Mesenchymal stem cell (in vitro differentiated cells and primary cell): ENCODE results near the gene CRYL1.

Experiments
- DNase-seq: peaks from one replicate; pipeline ENCODE4 v3.0.0-alpha.2; 2013
- H2AFZ ChIP-seq: one replicate; pipeline ENCODE4 v1.6.1; 2013; ENCODE audit warnings: low read depth, mild to moderate bottlenecking, control low read depth, inconsistent platforms, low read length, moderate library complexity
- H2AK5ac ChIP-seq: 2 replicates; pipeline ENCODE4 v1.6.1; 2013; ENCODE audit warnings: low read length, moderate library complexity, mild to moderate bottlenecking, inconsistent platforms; ENCODE audit not compliant: severe bottlenecking
- H2BK120ac ChIP-seq: one replicate; pipeline ENCODE4 v1.6.1; 2013; ENCODE audit warnings: low read depth, mild to moderate bottlenecking, inconsistent platforms, low read length, moderate library complexity
- H2BK12ac ChIP-seq, 2 experiments: one replicate each; pipeline ENCODE4 v1.6.1; 2013; ENCODE audit warnings: inconsistent platforms in 2 of 2, low read length in 2 of 2, mild to moderate bottlenecking in 2 of 2, moderate library complexity in 2 of 2, control low read depth in 1 of 2
- H2BK15ac ChIP-seq: one replicate; pipeline ENCODE4 v1.6.1; 2013; ENCODE audit warnings: mild to moderate bottlenecking, low read depth, inconsistent platforms; ENCODE audit not compliant: poor library complexity, severe bottlenecking
- H2BK5ac ChIP-seq: 2 replicates; pipeline ENCODE4 v1.6.1; 2013; ENCODE audit warnings: low read depth, mild to moderate bottlenecking, low read length, control low read depth, inconsistent platforms; ENCODE audit not compliant: poor library complexity, severe bottlenecking
- H3K14ac ChIP-seq, 2 experiments: one replicate each; pipeline ENCODE4 v1.6.1; 2013; ENCODE audit warnings: inconsistent platforms in 2 of 2, low read length in 2 of 2, control low read depth in 1 of 2, mild to moderate bottlenecking in 1 of 2, moderate library complexity in 1 of 2
- H3K18ac ChIP-seq, 2 experiments: one replicate each; pipeline ENCODE4 v1.6.1; 2013; ENCODE audit warnings: inconsistent platforms in 2 of 2, low read length in 2 of 2, control low read depth in 1 of 2, low read depth in 1 of 2, mild to moderate bottlenecking in 1 of 2
- H3K23ac ChIP-seq, 2 experiments: one replicate each; pipeline ENCODE4 v1.6.1; 2013; ENCODE audit warnings: inconsistent platforms in 2 of 2, low read length in 2 of 2, mild to moderate bottlenecking in 2 of 2, moderate library complexity in 2 of 2, control low read depth in 1 of 2
- H3K27ac ChIP-seq: 2 replicates; pipeline ENCODE4 v1.5.1; 2013; ENCODE audit warnings: mild to moderate bottlenecking, moderate library complexity, low read length, control low read depth, inconsistent platforms; ENCODE audit not compliant: poor library complexity, severe bottlenecking
- H3K27me3 ChIP-seq, 2 experiments: 2 replicates each; pipeline versions ENCODE4 v1.6.1 to v1.7.0; 2013; ENCODE audit warnings: low read length in 2 of 2, mild to moderate bottlenecking in 2 of 2, moderate library complexity in 2 of 2, control low read depth in 1 of 2, inconsistent platforms in 1 of 2; ENCODE audit not compliant: control insufficient read depth in 1 of 2, insufficient read depth in 1 of 2
- H3K36me3 ChIP-seq, 2 experiments: 2 replicates each; pipeline versions ENCODE4 v1.6.1 to v1.7.0; 2013; ENCODE audit warnings: low read length in 2 of 2, control low read depth in 1 of 2, inconsistent platforms in 1 of 2, low read depth in 1 of 2, mild to moderate bottlenecking in 1 of 2; ENCODE audit not compliant: insufficient read depth in 2 of 2, control insufficient read depth in 1 of 2
- H3K4ac ChIP-seq, 2 experiments: one replicate each; pipeline ENCODE4 v1.6.1; 2013; ENCODE audit warnings: inconsistent platforms in 2 of 2, low read length in 2 of 2, mild to moderate bottlenecking in 2 of 2, moderate library complexity in 2 of 2, control low read depth in 1 of 2, low read depth in 1 of 2
- H3K4me1 ChIP-seq: 2 replicates; pipeline ENCODE4 v1.6.1; 2013; ENCODE audit warnings: low read depth, low read length, control low read depth; ENCODE audit not compliant: control insufficient read depth, insufficient read depth
- H3K4me2 ChIP-seq: 2 replicates; pipeline ENCODE4 v1.6.1; 2013; ENCODE audit warnings: low read length, mild to moderate bottlenecking, inconsistent platforms; ENCODE audit not compliant: poor library complexity, severe bottlenecking
- H3K4me3 ChIP-seq, 2 experiments: 2 replicates each; pipeline versions ENCODE4 v1.5.1 to v1.7.0; 2013; ENCODE audit warnings: low read length in 2 of 2, mild to moderate bottlenecking in 2 of 2, control low read depth in 1 of 2, low read depth in 1 of 2; ENCODE audit not compliant: insufficient read depth in 1 of 2
- H3K79me1 ChIP-seq: replicated peaks from 2 replicates; pipeline ENCODE4 v1.6.1; 2013; ENCODE audit warnings: mild to moderate bottlenecking, control low read depth, low read length, inconsistent platforms; ENCODE audit not compliant: poor library complexity, severe bottlenecking
- H3K9ac ChIP-seq: 2 replicates; pipeline ENCODE4 v1.7.0; 2013; ENCODE audit warnings: mild to moderate bottlenecking, low read length, moderate library complexity
- H3K9me3 ChIP-seq: 2 replicates; pipeline ENCODE4 v1.7.0; 2013; ENCODE audit warnings: mild to moderate bottlenecking, low read length; ENCODE audit not compliant: control insufficient read depth
- H4K8ac ChIP-seq: one replicate; pipeline ENCODE4 v1.6.1; 2013; ENCODE audit warnings: inconsistent platforms, mild to moderate bottlenecking, low read length, moderate library complexity
- H4K91ac ChIP-seq: one replicate; pipeline ENCODE4 v1.6.1; 2013; ENCODE audit warnings: mild to moderate bottlenecking, low read length, inconsistent platforms
- WGBS: methylation state at CpG from one replicate; pipeline ENCODE4 v1.1.7; 2013; ENCODE audit warnings: mixed read lengths; 5-methylcytosine and 5-hydroxymethylcytosine counted together

The CRYL1 gene

GRCh38 chr13:20519875-20520274, 5.8 kb downstream of the CRYL1 start:
- Histone ChIP-seq H2BK120ac (no peak overlapping the region), H2BK5ac (no peak overlapping the region), H3K4me1 (peaks cover 14% of the 10 kb centered on the region), H3K9ac (no peak overlapping the region), H3K14ac (no peak overlapping the region), H4K91ac (no peak overlapping the region), H3K4ac (no peak overlapping the region), H3K36me3 (no peaks in the 10 kb centered on the region), H3K27ac (peak overlapping the region; percentile 59), H3K79me1 (peaks cover 27% of the 10 kb centered on the region), H2BK12ac (no peak overlapping the region), H3K23ac (no peak overlapping the region), H3K9me3 (no peaks in the 10 kb centered on the region), H3K18ac (no peak overlapping the region), H2AK5ac (no peak overlapping the region), H3K4me3 (no peak overlapping the region), H2AFZ (no peak overlapping the region), H3K4me2 (no peak overlapping the region), H2BK15ac (no peak overlapping the region), H4K8ac (no peak overlapping the region), H3K27me3 (no peaks in the 10 kb centered on the region)
- DNase-seq: no peak
- WGBS: 71% methylated on average over 1 of the region's 1 CpG

- H3K9ac ChIP-seq: no peak overlapping the region
Measured at GRCh38 chr13:20518660-20519100, 7.0 kb downstream of the CRYL1 start.

GRCh38 chr13:20514866-20515265, 10.8 kb downstream of the CRYL1 start:
- Histone ChIP-seq H4K91ac (no peak overlapping the region), H2BK15ac (no peak overlapping the region), H3K9me3 (no peaks in the 10 kb centered on the region), H3K18ac (no peak overlapping the region), H3K9ac (no peak overlapping the region), H2AFZ (no peak overlapping the region), H3K36me3 (peaks cover 6 to 29% of the 10 kb centered on the region in 2 experiments), H3K4me2 (no peak overlapping the region), H4K8ac (no peak overlapping the region), H2AK5ac (no peak overlapping the region), H2BK12ac (no peak overlapping the region), H3K14ac (no peak overlapping the region), H3K4me3 (no peak overlapping the region), H2BK5ac (no peak overlapping the region), H3K27me3 (no peaks in the 10 kb centered on the region), H3K4ac (no peak overlapping the region), H3K27ac (no peak overlapping the region), H3K23ac (no peak overlapping the region), H2BK120ac (no peak overlapping the region), H3K4me1 (peaks cover 1% of the 10 kb centered on the region), H3K79me1 (peaks cover 17% of the 10 kb centered on the region)
- DNase-seq: no peak
- 94% methylated on average over 2 of the region's 2 CpGs for WGBS

More at GRCh38 chr13:20518660-20519100, 7.0 kb downstream of the CRYL1 start:
- H2BK12ac ChIP-seq: no peak overlapping the region
- H2AFZ ChIP-seq: no peak overlapping the region
- no peaks in the 10 kb centered on the region for H3K36me3 ChIP-seq
- H3K4me1 ChIP-seq: peaks cover 11% of the 10 kb centered on the region
- H3K14ac ChIP-seq: no peak overlapping the region
- H2BK15ac ChIP-seq: no peak overlapping the region
- no peaks in the 10 kb centered on the region for H3K9me3 ChIP-seq
- no peak overlapping the region for H3K18ac ChIP-seq
- H2BK5ac ChIP-seq: no peak overlapping the region
- no peak for DNase-seq
- H3K4me3 ChIP-seq: peak overlapping the region in 1 of 2 experiments; percentile 28
- 88% methylated on average over 7 of the region's 7 CpGs for WGBS
- H3K27me3 ChIP-seq: no peaks in the 10 kb centered on the region
- H3K79me1 ChIP-seq: peaks cover 25% of the 10 kb centered on the region
- no peak overlapping the region for H3K4ac ChIP-seq
- H3K4me2 ChIP-seq: no peak overlapping the region
- peak overlapping the region; percentile 15 for H2AK5ac ChIP-seq
- no peak overlapping the region for H4K91ac ChIP-seq
- no peak overlapping the region for H3K23ac ChIP-seq
- H3K27ac ChIP-seq: no peak overlapping the region
- no peak overlapping the region for H2BK120ac ChIP-seq
- no peak overlapping the region for H4K8ac ChIP-seq

GRCh38 chr13:20513466-20513995, 12.1 kb downstream of the CRYL1 start:
- peaks cover 6 to 31% of the 10 kb centered on the region in 2 experiments for H3K36me3 ChIP-seq
- H3K9me3 ChIP-seq: no peaks in the 10 kb centered on the region
- H2AK5ac ChIP-seq: no peak overlapping the region
- H2BK12ac ChIP-seq: no peak overlapping the region
- no peaks in the 10 kb centered on the region for H3K27me3 ChIP-seq
- H4K91ac ChIP-seq: no peak overlapping the region
- no peak overlapping the region for H3K23ac ChIP-seq
- no peak overlapping the region for H3K18ac ChIP-seq
- H3K14ac ChIP-seq: no peak overlapping the region
- no peaks in the 10 kb centered on the region for H3K4me1 ChIP-seq
- H2AFZ ChIP-seq: no peak overlapping the region
- no peak overlapping the region for H3K4ac ChIP-seq
- H3K27ac ChIP-seq: no peak overlapping the region
- no peak overlapping the region for H2BK5ac ChIP-seq
- H3K4me2 ChIP-seq: no peak overlapping the region
- 94% methylated on average over 4 of the region's 4 CpGs for WGBS
- H3K79me1 ChIP-seq: peaks cover 13% of the 10 kb centered on the region
- DNase-seq: no peak
- no peak overlapping the region for H2BK15ac ChIP-seq
- no peak overlapping the region for H4K8ac ChIP-seq
- no peak overlapping the region for H2BK120ac ChIP-seq
- no peak overlapping the region for H3K4me3 ChIP-seq
- H3K9ac ChIP-seq: no peak overlapping the region
